NCI-H524 treated with DMSO at 0.1 percent for 48 hours (cell line): Measurements from ENCODE around the gene AKAP10.
A peak's percentile ranks its signal among the peaks of the same experiment; 100 is the strongest.
"Not testable (repeated sequence)": the region's sequence is repeated elsewhere in the genome, so short reads cannot be mapped to it uniquely, and the experiment has no call there.

Experiments
- DNase-seq: peaks from one replicate; lab custom pipeline; 2025; lab: John Stamatoyannopoulos, UW

AKAP10 gene

DNA sequence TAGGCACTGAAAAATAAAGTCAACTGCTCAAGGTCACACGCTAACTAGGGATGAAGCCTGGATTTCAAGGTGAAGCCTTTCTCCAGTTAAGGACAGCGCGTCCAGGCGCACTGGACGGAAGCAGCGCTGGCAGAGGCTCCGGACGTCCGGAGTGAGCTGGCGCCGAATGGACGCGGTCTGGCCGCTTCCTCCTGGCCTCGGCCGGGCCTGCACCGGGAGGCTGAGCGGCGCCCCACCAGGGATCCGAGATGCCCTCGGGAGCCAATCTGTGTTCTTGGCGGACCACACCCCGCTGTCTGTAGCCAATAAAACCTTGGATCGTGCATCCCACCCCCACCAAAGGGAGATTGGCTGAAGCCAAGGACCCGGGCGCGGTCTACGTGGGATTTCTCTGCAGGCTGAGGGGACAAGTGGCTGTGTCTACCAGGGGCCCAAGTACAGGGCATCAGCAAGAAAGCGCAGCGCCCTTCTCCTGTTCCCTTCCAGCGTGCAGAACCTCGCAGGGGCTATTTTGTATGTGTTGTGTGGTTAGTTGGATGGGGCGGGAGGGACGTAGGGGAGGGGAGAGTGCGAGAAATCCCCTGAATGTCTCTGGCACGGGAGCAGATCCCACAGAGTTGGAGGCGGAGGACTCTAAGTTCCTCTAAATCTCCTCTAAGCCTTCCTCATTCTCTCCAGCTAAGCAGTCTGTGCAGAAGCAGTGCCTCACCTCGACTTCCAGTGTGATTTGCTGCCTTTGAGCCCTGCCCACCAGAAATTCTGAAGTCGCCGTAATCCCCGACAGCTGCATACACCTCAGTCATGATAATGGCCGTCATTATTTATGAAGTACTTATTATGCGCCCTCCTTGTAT is 2.5 kb upstream of the AKAP10 start:
- peak; percentile 90 for DNase-seq

GRCh38 chr17:19978805-19979211 is 1.2 kb upstream of the AKAP10 start:
- DNase-seq: no peak

GRCh38 chr17:19978209-19978802 is 678 bp upstream of the AKAP10 start:
- no peak for DNase-seq

DNA sequence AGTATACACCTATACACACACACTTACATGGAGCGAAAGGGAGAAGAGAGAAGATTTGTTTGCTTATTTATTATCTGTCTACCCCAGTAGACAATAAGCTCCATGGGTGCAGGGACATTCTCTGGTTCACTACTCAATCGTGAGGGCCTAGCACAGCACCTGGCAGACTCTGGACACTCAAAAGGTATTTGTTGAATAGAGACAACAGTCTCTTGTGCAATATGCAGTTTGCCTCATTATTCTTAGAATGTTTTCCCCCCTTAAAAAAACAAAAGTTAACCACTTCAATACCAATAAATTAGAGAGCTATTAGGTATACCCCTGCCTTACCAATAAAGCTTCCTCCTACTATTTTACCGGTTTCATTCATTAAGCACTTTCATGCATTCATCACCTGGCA is 2.0 kb downstream of the AKAP10 start:
- DNase-seq: no peak

DNA sequence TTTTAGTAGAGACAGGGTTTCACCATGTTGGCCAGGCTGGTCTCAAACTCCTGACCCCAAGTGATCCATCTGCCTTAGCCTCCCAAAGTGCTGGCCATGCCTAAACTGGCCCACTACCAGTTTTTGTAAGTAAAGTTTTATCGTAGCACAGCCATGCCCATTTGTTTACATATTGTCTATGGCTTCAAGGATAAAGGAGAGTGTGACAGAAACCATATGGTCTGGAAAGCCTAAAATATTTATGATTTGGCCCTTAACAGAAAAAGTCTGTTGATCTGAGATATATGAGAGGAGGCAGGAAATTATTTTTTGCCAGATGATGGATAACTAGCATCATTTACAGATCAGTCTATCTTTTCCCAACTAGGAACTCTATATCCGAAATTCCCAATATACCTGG is 4.5 kb downstream of the AKAP10 start:
- no peak for DNase-seq

DNA sequence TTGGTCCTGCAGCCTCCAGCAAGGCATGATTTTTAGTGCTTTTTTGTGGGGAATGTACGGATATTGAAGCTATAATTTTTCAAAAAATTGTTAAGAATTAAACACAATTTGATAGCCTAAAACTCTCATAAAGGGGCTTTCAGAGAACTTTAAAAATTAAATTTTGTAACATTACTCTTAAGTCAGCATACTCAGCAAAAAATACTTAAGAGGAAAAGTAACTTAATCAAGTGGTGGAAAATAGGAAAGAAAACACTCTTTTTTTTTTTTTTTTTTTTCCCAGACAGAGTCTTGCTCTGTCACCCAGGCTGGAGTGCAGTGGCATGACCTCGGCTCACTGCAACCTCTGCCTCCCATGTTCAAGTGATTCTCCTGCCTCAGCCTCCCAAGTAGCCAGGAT is 14.7 kb downstream of the AKAP10 start:
- not testable (repeated sequence) for DNase-seq

DNA sequence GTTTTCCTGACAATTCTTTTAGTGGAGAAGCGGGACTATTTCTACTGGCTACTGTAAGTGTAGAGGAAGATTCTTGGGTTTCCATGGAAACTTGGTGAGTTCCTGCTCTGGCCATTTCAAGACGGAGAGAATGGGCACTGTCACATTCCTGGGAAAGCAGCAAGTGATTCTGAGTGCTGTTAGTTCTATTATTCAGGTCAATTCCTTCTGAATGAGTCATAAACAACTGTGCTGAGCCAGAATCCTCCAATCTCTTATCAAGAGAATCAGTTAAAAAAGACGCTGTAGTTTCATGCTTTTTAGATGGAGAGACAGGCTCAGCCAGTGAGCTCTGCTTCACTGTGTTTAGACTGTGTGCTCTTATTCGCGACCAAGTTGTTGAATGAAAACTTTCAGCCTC is 19.6 kb downstream of the AKAP10 start:
- no peak for DNase-seq

DNA sequence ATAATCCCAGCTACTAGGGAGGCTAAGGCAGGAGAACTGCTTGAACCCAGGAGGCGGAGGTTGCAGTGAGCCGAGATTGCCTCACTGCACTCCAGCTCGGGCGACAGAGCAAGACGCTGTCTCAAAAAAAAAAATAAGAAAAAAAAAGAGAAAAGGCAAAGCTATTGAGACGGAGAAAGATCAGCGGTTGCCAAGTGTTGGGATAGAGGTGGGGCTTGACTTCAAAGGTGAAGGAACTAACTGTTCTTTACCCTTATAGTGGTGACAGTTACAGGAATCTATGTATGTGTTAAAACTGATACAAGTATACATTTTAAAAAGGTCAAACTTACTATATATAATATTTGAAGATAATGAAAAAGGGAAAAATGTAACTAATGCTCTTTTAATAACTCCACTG is 22.5 kb downstream of the AKAP10 start:
- no peak for DNase-seq

- DNase-seq: not testable (repeated sequence)
Measured at GRCh38 chr17:19951411-19951810, 26.2 kb downstream of the AKAP10 start.

DNA sequence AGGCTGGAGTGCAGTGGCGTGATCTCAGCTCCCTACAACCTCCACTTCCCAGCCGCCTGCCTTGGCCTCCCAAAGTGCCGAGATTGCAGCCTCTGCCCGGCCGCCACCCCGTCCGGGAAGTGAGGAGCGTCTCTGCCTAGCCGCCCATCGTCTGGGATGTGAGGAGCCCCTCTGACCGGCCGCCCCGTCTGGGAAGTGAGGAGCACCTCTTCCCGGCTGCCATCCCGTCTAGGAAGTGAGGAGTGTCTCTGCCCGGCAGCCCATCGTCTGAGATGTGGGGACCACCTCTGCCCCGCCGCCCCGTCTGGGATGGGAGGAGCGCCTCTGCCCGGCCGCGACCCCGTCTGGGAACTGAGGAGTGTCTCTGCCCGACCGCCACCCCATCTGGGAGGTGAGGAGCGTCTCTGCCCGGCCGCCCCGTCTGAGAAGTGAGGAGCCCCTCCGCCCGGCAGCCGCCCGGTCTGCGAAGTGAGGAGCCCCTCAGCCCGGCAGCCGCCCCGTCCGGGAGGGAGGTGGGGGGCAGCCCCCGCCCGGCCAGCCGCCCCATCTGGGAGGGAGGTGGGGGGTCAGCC is 26.9 kb downstream of the AKAP10 start:
- DNase-seq: not testable (repeated sequence)

DNA sequence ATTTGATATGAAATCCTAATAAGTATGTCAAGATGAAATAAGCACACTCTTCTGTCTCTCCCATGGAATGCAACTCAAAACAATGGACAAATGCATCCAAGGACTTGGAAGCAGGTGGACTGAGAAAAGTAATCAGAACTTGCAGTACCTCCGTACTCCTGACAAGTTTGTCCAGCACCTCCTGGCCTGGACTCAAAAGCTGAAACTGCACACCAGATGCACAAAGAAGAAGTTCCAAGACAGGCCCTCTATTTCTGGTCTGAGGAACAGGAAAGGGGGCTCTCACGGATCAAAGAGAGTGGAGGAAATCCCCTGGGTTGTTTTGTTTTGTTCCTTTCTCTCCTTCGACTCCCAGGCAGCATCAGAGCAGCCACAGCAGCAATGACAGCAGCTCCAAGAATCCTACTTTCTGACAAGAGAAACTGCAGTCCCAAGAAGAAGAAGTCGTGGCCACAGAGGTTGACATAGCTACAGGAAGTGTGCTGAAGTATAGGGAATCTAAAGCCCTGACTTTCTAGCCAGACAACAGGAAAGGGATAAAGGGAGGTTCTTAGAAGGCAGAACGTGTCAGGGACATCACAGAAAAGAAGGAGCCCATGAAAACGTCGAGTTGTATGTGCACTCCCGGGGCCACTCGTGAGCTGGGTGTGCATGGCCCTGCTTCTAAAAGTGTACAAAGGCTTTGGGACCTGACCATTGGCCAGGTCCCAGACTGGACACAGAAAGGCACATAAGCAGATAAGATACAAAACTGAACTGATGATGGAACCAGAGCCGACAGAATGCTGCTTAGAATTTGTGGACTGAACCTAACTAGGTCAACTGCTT is 29.3 kb downstream of the AKAP10 start:
- DNase-seq: no peak

DNA sequence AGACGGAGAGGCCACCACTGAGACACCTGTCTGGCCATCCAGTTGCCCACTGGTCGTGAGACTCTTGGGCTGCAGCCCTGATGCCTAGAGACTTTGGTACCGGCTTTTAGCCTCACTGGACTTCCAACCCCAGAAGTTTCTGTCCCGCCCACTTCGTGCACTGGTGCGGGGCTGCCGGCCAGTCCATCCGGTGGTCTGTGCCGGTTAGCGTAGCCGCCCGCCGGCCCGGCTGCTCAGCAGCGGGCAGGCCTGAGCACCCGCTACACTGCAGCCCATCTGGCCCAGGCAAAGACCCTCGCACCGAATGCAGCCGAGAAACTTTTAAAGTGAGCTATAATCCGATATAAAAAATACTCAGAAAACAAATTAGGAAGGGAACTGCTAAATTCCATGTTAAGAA is 30.7 kb downstream of the AKAP10 start:
- no peak for DNase-seq

- DNase-seq: no peak
Measured at GRCh38 chr17:19945009-19945626, 32.5 kb downstream of the AKAP10 start.

DNA sequence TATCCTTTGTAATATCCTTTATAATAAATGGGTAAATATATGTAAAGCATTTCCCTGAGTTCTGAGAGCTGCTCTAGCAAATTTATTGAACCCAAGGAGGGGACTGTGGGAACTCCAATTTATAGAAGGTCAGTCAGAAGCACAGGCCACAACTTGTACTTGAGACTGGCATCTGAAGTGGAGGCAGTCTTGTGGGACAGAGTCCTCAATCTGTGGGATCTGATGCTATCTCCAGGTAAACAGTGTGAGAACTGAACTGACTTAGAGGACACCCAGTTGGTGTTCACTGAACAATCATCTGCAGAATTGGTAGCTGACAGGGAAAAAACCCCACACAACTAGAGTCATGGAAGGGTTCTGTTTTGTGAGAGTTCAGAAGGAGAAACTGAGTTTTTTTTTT is 34.0 kb downstream of the AKAP10 start:
- no peak for DNase-seq

GRCh38 chr17:19943026-19943425 is 34.6 kb downstream of the AKAP10 start:
- no peak for DNase-seq

DNA sequence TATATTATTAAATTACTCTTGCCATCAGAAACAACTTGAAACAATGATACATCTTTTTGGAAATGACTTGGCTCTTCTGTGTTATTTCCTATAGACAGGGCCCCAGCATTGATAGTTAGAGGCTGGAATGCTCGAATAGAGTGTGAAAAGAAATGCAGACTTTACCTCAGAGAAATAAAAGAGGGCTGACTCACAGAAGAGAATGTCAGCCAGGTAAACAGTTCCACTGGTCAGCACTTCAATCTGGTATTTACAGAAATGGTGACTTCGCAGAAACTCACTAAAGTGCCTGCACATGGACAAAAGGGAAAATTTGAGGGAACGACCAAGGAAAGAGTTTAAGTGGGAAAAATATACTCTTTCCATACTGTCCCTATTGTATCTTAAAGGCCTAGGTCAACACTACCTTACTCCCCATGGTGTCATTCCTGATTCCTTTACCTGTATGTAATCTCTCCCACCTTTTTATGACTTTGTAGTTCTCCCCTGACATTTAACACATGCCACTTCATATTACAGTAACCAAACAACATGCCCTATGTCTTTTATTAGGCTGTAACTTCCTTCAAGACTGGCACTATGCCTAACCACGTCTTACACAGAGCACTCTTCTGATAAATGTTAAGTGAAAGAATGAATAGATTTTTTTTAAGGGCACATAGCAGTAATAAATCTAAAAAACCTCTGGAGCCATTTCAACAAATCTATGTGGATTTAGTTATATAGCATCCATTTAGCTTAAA is 36.7 kb downstream of the AKAP10 start:
- no peak for DNase-seq

- no peak for DNase-seq
Measured at GRCh38 chr17:19939993-19940721, 37.5 kb downstream of the AKAP10 start.

DNA sequence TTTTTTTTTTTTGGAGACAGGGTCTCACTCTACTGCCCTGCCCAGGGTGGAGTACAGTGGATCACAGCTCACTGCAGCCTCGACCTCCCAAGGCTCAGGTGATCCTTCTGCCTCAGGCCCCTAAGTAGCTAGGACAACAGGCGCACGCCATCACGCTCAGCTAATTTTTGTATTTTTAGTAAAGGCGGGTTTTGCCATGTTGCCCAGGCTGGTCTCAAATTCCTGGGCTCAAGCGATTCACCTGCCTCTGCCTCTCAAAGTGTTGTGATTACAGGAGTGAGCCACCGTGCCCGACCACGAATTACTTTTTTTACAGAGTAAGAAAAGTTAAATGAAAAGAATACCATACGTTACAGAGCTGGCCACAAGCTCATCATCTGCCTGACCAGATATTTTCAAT is 38.9 kb downstream of the AKAP10 start:
- DNase-seq: no peak

GRCh38 chr17:19937522-19937921 is 40.1 kb downstream of the AKAP10 start:
- no peak for DNase-seq

GRCh38 chr17:19935169-19935568 is 42.5 kb downstream of the AKAP10 start:
- no peak for DNase-seq

- no peak for DNase-seq
Measured at GRCh38 chr17:19933628-19934027, 44.0 kb downstream of the AKAP10 start.
